Stimulated activated CD4-positive, alpha-beta T cell treated with anti-CD3 and anti-CD28 coated beads, Interleukin-12 subunit alpha, Interleukin-12 subunit beta, amount 100 ng/mL, for 24 hours (primary cell): ENCODE measurements around the gene OR2H2.

Source experiments
- DNase-seq, 2 experiments: peaks; one replicate each; pipeline ENCODE4 v3.0.0-alpha.2; 2020; ENCODE audit warnings: low read depth in 2 of 2

OR2H2 gene

GRCh38 chr6:29629571-29629970 is 44.6 kb downstream of the OR2H2 start:
- DNase-seq: no peak

- DNase-seq: no peak
Observed at GRCh38 chr6:29630315-29630714, 45.4 kb downstream of the OR2H2 start.

GRCh38 chr6:29631209-29631810 is 46.4 kb downstream of the OR2H2 start:
- DNase-seq: no peak

GRCh38 chr6:29631860-29632731 is 47.2 kb downstream of the OR2H2 start:
- DNase-seq: peak in 1 of 2 experiments; percentile 33

- peak; percentile 49 to 70 for DNase-seq
Observed at GRCh38 chr6:29632789-29633533, 48.0 kb downstream of the OR2H2 start, which contains the start of gene GABBR1. TSS of gene GABBR1 (minus strand) at chr6:29633183. CDS start at chr6:29632385, 798 bp downstream.

GRCh38 chr6:29633534-29633905 is 48.6 kb downstream of the OR2H2 start:
- no peak for DNase-seq

- no peak for DNase-seq
Observed at GRCh38 chr6:29637247-29637646, 52.3 kb downstream of the OR2H2 start.
